ENCODE results near the gene TMC1.

GRCh38 chr9:72685911-72686310 lies 164.5 kb downstream of the TMC1 start:
- TF ChIP-seq, protein P1, sequence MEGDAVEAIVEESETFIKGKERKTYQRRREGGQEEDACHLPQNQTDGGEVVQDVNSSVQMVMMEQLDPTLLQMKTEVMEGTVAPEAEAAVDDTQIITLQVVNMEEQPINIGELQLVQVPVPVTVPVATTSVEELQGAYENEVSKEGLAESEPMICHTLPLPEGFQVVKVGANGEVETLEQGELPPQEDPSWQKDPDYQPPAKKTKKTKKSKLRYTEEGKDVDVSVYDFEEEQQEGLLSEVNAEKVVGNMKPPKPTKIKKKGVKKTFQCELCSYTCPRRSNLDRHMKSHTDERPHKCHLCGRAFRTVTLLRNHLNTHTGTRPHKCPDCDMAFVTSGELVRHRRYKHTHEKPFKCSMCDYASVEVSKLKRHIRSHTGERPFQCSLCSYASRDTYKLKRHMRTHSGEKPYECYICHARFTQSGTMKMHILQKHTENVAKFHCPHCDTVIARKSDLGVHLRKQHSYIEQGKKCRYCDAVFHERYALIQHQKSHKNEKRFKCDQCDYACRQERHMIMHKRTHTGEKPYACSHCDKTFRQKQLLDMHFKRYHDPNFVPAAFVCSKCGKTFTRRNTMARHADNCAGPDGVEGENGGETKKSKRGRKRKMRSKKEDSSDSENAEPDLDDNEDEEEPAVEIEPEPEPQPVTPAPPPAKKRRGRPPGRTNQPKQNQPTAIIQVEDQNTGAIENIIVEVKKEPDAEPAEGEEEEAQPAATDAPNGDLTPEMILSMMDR (IDR thresholded peaks at IDR 0.05 in 4 of 5, conservative IDR thresholded peaks at IDR 0.05 in 1 of 5) = no peak
- TF ChIP-seq POLR2A (IDR thresholded peaks at IDR 0.05) = no peak
